H1 (cell line): Measurements from ENCODE around the gene ETV7. TPM values are rescaled to one million over a fixed set of nuclear protein-coding genes. Genes with fewer than 3 reads are reported as not detected.

Experiments used
- CTCF ChIA-PET: fragments of 300-600 bp; sonication (Branson Sonifier 250); formaldehyde crosslinking; loops from one replicate; lab custom pipeline; 2021; ENCODE audit not compliant: partially characterized antibody; lab: Charles Lee
- POLR2A ChIA-PET: fragments of 300-600 bp; sonication (Branson Sonifier 250); formaldehyde crosslinking; loops from one replicate; lab custom pipeline; 2021; ENCODE audit warnings: inconsistent platforms; ENCODE audit not compliant: partially characterized antibody; lab: Charles Lee
- DNase-seq, 2 experiments: peaks; one replicate each; pipeline versions ENCODE4 v3.0.0 to v3.0.0-alpha.2; 2010 to 2022; ENCODE audit warnings: low spot score in 2 of 2, low read depth in 1 of 2, mixed read lengths in 1 of 2
- FAIRE-seq: peaks from 2 replicates; lab custom pipeline; 2011; peaks lifted over from hg19 to GRCh38; lab: Jason Lieb, UNC
- H2AFZ ChIP-seq: 2 replicates; pipeline ENCODE4 v1.8.1; 2012; ENCODE audit warnings: low read length, inconsistent platforms
- H2AK5ac ChIP-seq: 2 replicates; pipeline ENCODE4 v1.6.1; 2013; ENCODE audit warnings: low read depth, low read length
- H2BK120ac ChIP-seq: replicated peaks from 2 replicates; pipeline ENCODE3; 2013; ENCODE audit warnings: low read depth, low read length, inconsistent platforms
- H2BK12ac ChIP-seq: 2 replicates; pipeline ENCODE4 v1.6.1; 2013; ENCODE audit warnings: low read depth, low read length
- H2BK15ac ChIP-seq: 2 replicates; pipeline ENCODE4 v1.6.1; 2013; ENCODE audit warnings: low read length
- H2BK20ac ChIP-seq: 2 replicates; pipeline ENCODE4 v1.6.1; 2013; ENCODE audit warnings: low read length
- H2BK5ac ChIP-seq: 2 replicates; pipeline ENCODE4 v1.6.1; 2013; ENCODE audit warnings: low read depth, low read length
- H3K14ac ChIP-seq: 2 replicates; pipeline ENCODE4 v1.6.1; 2013; ENCODE audit warnings: inconsistent platforms; ENCODE audit not compliant: insufficient read length
- H3K18ac ChIP-seq: 2 replicates; pipeline ENCODE4 v1.6.1; 2013; ENCODE audit warnings: low read length; ENCODE audit errors: extremely low read depth
- H3K23ac ChIP-seq: 2 replicates; pipeline ENCODE4 v1.6.1; 2013; ENCODE audit warnings: inconsistent platforms; ENCODE audit not compliant: insufficient read length
- H3K23me2 ChIP-seq: 2 replicates; pipeline ENCODE4 v1.6.1; 2013; ENCODE audit warnings: low read depth, low read length
- H3K27ac ChIP-seq: 2 replicates; pipeline ENCODE4 v1.6.1; 2011; ENCODE audit warnings: low read depth, low read length, inconsistent platforms
- H3K27me3 ChIP-seq, 4 experiments: replicated peaks in 1 of 4; 1 replicate in 1 of 4; 2 replicates in 3 of 4; pipeline versions ENCODE4 v1.6.1 to v1.8.1; 2011 to 2013; ENCODE audit warnings: low read length in 3 of 4, mild to moderate bottlenecking in 3 of 4, inconsistent platforms in 2 of 4, mixed read lengths in 2 of 4, moderate library complexity in 1 of 4; ENCODE audit not compliant: control insufficient read depth in 3 of 4, insufficient read depth in 3 of 4; ENCODE audit errors: extremely low read depth in 1 of 4
- H3K36me3 ChIP-seq, 4 experiments: 2 replicates each; pipeline versions ENCODE4 v1.6.1 to v1.8.1; 2011 to 2013; ENCODE audit warnings: mild to moderate bottlenecking in 4 of 4, low read length in 3 of 4, moderate library complexity in 2 of 4, control low read depth in 1 of 4, inconsistent platforms in 1 of 4; ENCODE audit not compliant: insufficient read depth in 4 of 4, control insufficient read depth in 2 of 4
- H3K4ac ChIP-seq: replicated peaks from 2 replicates; pipeline ENCODE3; 2013; ENCODE audit warnings: low read length, low read depth, mixed read lengths, inconsistent platforms; ENCODE audit not compliant: insufficient read length
- H3K4me1 ChIP-seq, 4 experiments: replicated peaks in 1 of 4; 1 replicate in 1 of 4; 2 replicates in 3 of 4; pipeline versions ENCODE4 v1.6.1 to v1.8.1; 2011 to 2013; ENCODE audit warnings: low read length in 3 of 4, inconsistent platforms in 2 of 4, mixed read lengths in 1 of 4; ENCODE audit not compliant: insufficient read depth in 4 of 4, control insufficient read depth in 3 of 4
- H3K4me2 ChIP-seq, 2 experiments: 2 replicates each; pipeline versions ENCODE4 v1.6.1 to v1.8.1; 2011 to 2013; ENCODE audit warnings: low read depth in 2 of 2, low read length in 2 of 2, control low read depth in 1 of 2, inconsistent platforms in 1 of 2, mild to moderate bottlenecking in 1 of 2; ENCODE audit not compliant: insufficient read depth in 1 of 2
- H3K4me3 ChIP-seq, 4 experiments: fragments of 200-600, 300-600 bp in 1 of 4; sonication (generic), shearing (Covaris generic), sonication (Bioruptor Twin) in 1 of 4; 2 replicates each; pipeline versions ENCODE4 v1.5.1 to v1.8.1; 2011 to 2016; ENCODE audit warnings: low read length in 4 of 4, low read depth in 3 of 4, control low read depth in 2 of 4, inconsistent platforms in 2 of 4, mild to moderate bottlenecking in 2 of 4, mixed read lengths in 1 of 4, moderate library complexity in 1 of 4; ENCODE audit not compliant: insufficient read depth in 2 of 4; ENCODE audit errors: extremely low read depth in 1 of 4
- H3K56ac ChIP-seq: replicated peaks from 2 replicates; pipeline ENCODE3; 2013; ENCODE audit warnings: low read depth, mild to moderate bottlenecking, mixed read lengths, low read length, inconsistent platforms; ENCODE audit not compliant: insufficient read length
- H3K79me1 ChIP-seq: 2 replicates; pipeline ENCODE4 v1.6.1; 2013; ENCODE audit warnings: low read depth, low read length, control low read depth
- H3K79me2 ChIP-seq, 2 experiments: 2 replicates each; pipeline versions ENCODE4 v1.6.1 to v1.8.1; 2012 to 2013; ENCODE audit warnings: low read length in 2 of 2, mild to moderate bottlenecking in 2 of 2, inconsistent platforms in 1 of 2; ENCODE audit not compliant: insufficient read depth in 2 of 2, control insufficient read depth in 1 of 2
- H3K9ac ChIP-seq, 4 experiments: replicated peaks in 1 of 4; 1 replicate in 1 of 4; 2 replicates in 3 of 4; pipeline versions ENCODE4 v1.6.1 to v1.8.1; 2011 to 2013; ENCODE audit warnings: low read depth in 3 of 4, low read length in 3 of 4, control low read depth in 2 of 4, mild to moderate bottlenecking in 2 of 4, moderate library complexity in 2 of 4, inconsistent platforms in 1 of 4; ENCODE audit errors: extremely low read depth in 1 of 4
- H3K9me3 ChIP-seq, 2 experiments: 2 replicates each; pipeline versions ENCODE4 v1.6.1 to v1.8.1; 2012 to 2013; ENCODE audit warnings: mild to moderate bottlenecking in 2 of 2, moderate library complexity in 2 of 2, control low read depth in 1 of 2, inconsistent platforms in 1 of 2, low read depth in 1 of 2, low read length in 1 of 2, mixed read lengths in 1 of 2; ENCODE audit not compliant: insufficient read depth in 2 of 2
- H4K20me1 ChIP-seq, 2 experiments: replicated peaks in 1 of 2; 2 replicates each; pipeline versions ENCODE3 to v1.8.1; 2011 to 2013; ENCODE audit warnings: inconsistent platforms in 2 of 2, low read length in 2 of 2, mild to moderate bottlenecking in 1 of 2; ENCODE audit not compliant: insufficient read depth in 2 of 2, control insufficient read depth in 1 of 2
- H4K5ac ChIP-seq: 2 replicates; pipeline ENCODE4 v1.6.1; 2013; ENCODE audit warnings: low read length, low read depth, mixed read lengths, inconsistent platforms; ENCODE audit not compliant: insufficient read length
- H4K8ac ChIP-seq: 2 replicates; pipeline ENCODE4 v1.8.0; 2013; ENCODE audit warnings: mild to moderate bottlenecking, moderate library complexity, low read length, inconsistent platforms; ENCODE audit not compliant: insufficient read depth; ENCODE audit errors: extremely low read depth
- H4K91ac ChIP-seq: replicated peaks from 2 replicates; pipeline ENCODE3; 2013; ENCODE audit warnings: low read length, mixed read lengths, inconsistent platforms; ENCODE audit not compliant: insufficient read length
- SAP30 ChIP-seq: fragments of 300-600 bp; sonication (generic); IDR thresholded peaks from 2 replicates; pipeline ENCODE4 v1.7.1; 2012; ENCODE audit warnings: low read length, moderate library complexity, mild to moderate bottlenecking, inconsistent platforms; ENCODE audit not compliant: insufficient read depth, insufficient replicate concordance
- WGBS, 2 experiments: shearing (Covaris generic) in 1 of 2; methylation state at CpG; one replicate each; pipeline versions ENCODE4 v1.1.6 to v1.1.7; 2013 to 2015; ENCODE audit warnings: low lambda C conversion rate in 2 of 2, mixed read lengths in 2 of 2, inconsistent platforms in 1 of 2, low coverage in 1 of 2, missing lambda C conversion rate in 1 of 2; ENCODE audit not compliant: insufficient replicate concordance in 2 of 2, insufficient coverage in 1 of 2, insufficient read length in 1 of 2; ENCODE audit errors: extremely low coverage in 1 of 2, missing lambda C conversion rate in 1 of 2; 5-methylcytosine and 5-hydroxymethylcytosine counted together
- polyA plus RNA-seq, 7 experiments: library from polyadenylated mRNA; depleted of rRNA in 3 of 7; stranded (reverse) in 5 of 7; unstranded in 2 of 7; fragments of >200 nt in 5 of 7; fragments of 200-250 nt in 2 of 7; gene quantifications; 1 replicate in 5 of 7; 2 replicates in 1 of 7; 4 replicates in 1 of 7; pipeline versions ENCODE4 v1.2.1 to v1.2.3, GENCODE V29; 2011 to 2013; ENCODE audit warnings: missing spikeins in 2 of 7, mixed read lengths in 2 of 7
- total RNA-seq: library from RNA; stranded (reverse); fragmentation: NEBNext Ultra II Directional; extraction: Animal tissue kit (Norgen Biotek cat#: 25700); gene quantifications from 2 replicates; pipeline ENCODE4 v1.2.1, GENCODE V29; 2021
- TF ChIP-seq, protein P1 (sequence below), 3 experiments: IDR thresholded peaks; 1 replicate in 2 of 3; 2 replicates in 1 of 3; pipeline versions ENCODE4 v1.5.1 to v1.6.1; 2011; ENCODE audit warnings: low read length in 3 of 3, mild to moderate bottlenecking in 3 of 3, inconsistent platforms in 2 of 3, low read depth in 1 of 3, moderate library complexity in 1 of 3; ENCODE audit not compliant: insufficient read depth in 1 of 3; ENCODE audit errors: control extremely low read depth in 1 of 3

The ETV7 gene
- total and polyA plus RNA-seq, 2 of the 8 experiments (the other 6 are each of a cell fraction or from before 2014, with no cell fraction given), result 0.54 to 2.4 TPM

DNA sequence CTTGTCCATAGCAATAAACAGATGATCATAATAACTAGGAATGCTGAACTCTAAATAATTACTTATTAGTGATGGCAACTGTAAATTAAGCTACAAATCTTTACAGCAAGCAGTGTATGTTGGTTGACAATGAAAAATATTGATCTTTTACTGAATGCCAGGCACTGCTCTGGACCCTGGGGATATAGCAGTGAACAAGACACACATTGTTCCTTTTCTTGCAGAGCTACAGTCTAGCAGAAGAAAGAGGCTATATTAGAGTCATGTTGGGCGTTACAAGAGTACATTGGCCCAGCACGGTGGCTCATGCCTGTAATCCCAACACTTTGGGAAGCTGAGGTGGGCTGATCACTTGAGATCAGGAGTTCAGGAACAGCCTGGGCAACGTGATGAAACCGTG is 43.7 kb upstream of the ETV7 start:
- H2BK5ac ChIP-seq, result no peak overlapping the region
- H3K9me3 ChIP-seq, result no peaks in the 10 kb centered on the region
- no peak overlapping the region for H3K18ac ChIP-seq
- H4K20me1 ChIP-seq, result no peaks in the 10 kb centered on the region
- H3K56ac ChIP-seq, result no peak overlapping the region
- no peaks in the 10 kb centered on the region for H3K4me1 ChIP-seq
- H3K79me1 ChIP-seq, result no peaks in the 10 kb centered on the region
- no peak overlapping the region for H4K8ac ChIP-seq
- H4K91ac ChIP-seq, result no peak overlapping the region
- no peak overlapping the region for H2AK5ac ChIP-seq
- 81% methylated on average over 4 of the region's 4 CpGs; no CpG with 5 or more reads in 1 of the 2 experiments for WGBS, 2 experiments
- no peak overlapping the region for H3K4me3 ChIP-seq
- H2BK120ac ChIP-seq, result no peak overlapping the region
- no peaks in the 10 kb centered on the region for H3K23me2 ChIP-seq
- H3K23ac ChIP-seq, result no peak overlapping the region
- H3K36me3 ChIP-seq, result no peaks in the 10 kb centered on the region
- no peak overlapping the region for H3K9ac ChIP-seq
- no peaks in the 10 kb centered on the region for H3K27me3 ChIP-seq
- H4K5ac ChIP-seq, result no peak overlapping the region
- no peak overlapping the region for H2AFZ ChIP-seq
- H3K14ac ChIP-seq, result no peak overlapping the region
- H3K4ac ChIP-seq, result no peak overlapping the region
- ChIA-PET CTCF (interaction anchor here (0.7 to 1.2 kb wide), 3 partner anchors 13 to 156 kb away, joined by 3 to 4 read pairs (median 4); no protein-coding TSS in a partner anchor), POLR2A (interaction anchor here (1.6 kb wide), 1 partner anchor 164 kb away, joined by 5 read pairs; no protein-coding TSS in a partner anchor)
- DNase-seq, result no peak
- no peak overlapping the region for H3K4me2 ChIP-seq
- no peak overlapping the region for H2BK12ac ChIP-seq
- no peaks in the 10 kb centered on the region for H3K79me2 ChIP-seq
- H2BK15ac ChIP-seq, result no peak overlapping the region
- H3K27ac ChIP-seq, result no peak overlapping the region
- no peak for FAIRE-seq
- no peak for TF ChIP-seq SAP30
- TF ChIP-seq, protein P1, sequence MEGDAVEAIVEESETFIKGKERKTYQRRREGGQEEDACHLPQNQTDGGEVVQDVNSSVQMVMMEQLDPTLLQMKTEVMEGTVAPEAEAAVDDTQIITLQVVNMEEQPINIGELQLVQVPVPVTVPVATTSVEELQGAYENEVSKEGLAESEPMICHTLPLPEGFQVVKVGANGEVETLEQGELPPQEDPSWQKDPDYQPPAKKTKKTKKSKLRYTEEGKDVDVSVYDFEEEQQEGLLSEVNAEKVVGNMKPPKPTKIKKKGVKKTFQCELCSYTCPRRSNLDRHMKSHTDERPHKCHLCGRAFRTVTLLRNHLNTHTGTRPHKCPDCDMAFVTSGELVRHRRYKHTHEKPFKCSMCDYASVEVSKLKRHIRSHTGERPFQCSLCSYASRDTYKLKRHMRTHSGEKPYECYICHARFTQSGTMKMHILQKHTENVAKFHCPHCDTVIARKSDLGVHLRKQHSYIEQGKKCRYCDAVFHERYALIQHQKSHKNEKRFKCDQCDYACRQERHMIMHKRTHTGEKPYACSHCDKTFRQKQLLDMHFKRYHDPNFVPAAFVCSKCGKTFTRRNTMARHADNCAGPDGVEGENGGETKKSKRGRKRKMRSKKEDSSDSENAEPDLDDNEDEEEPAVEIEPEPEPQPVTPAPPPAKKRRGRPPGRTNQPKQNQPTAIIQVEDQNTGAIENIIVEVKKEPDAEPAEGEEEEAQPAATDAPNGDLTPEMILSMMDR (IDR thresholded peaks at IDR 0.05; ENCODE audit: control extremely low read depth in 1 of 3, insufficient read depth in 1 of 3, low read depth in 1 of 3, low read length in 3 of 3), result no peak
- H2BK20ac ChIP-seq, result no peak overlapping the region
